ENCODE measurements around the gene PRAMEF8.
"Not testable (repeated sequence)": the region's sequence is repeated elsewhere in the genome, so short reads cannot be mapped to it uniquely, and the experiment has no call there.

PRAMEF8 gene

DNA sequence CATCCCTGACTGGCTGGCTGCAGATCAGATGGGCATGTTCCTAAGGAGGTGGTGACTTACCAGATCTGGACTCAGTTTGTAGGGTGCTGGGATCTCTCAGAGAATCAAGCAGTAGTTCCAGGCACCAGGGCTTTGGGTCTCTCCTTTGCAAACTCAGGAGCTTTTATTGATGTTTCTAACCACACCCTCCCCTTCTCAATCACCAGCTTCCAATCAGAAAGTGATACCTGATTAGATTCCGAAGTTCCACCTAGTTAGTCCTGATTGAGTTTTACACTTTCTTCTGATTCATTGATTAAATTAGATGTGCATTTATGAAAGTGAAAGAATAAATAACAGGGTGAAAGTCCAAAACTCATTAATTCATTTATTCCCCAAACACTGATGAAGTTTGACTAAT, at the start of gene PRAMEF8:
PRAMEF8 (minus strand) TSS at position 101 of the 400 bp plus-strand sequence. CDS start 1,046 bp downstream, outside the sequence.
- DNase-seq (ENCODE audit: low spot score): not testable (repeated sequence)

DNA sequence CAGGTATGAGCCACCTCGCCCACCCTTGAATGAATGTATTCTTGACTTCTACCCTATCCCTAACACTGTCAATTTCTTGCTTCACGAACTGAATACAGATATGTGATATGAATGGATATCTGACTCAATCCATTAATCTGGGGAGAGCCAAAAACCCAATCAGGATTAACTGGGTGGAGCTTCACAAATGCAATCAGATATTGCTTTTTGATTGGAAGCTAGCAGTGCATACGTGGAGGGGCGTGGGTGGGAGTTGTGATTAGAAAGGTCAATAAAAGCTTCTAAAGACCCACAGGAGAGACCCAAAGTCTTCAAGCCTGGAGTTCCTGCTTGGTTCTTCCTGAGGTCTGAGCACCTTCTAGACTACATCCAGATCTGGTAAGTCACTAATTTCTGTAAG, 30.3 kb upstream of the PRAMEF8 start, which contains the start of gene PRAMEF15:
PRAMEF15 (plus strand) TSS at position 301 of the 400 bp plus-strand sequence. CDS start 2,827 bp downstream, outside the sequence.
- DNase-seq (ENCODE audit: low spot score): not testable (repeated sequence)

- not testable (repeated sequence) for DNase-seq (ENCODE audit: low spot score)
Measured at GRCh38 chr1:13303239-13303638, 18.3 kb upstream of the PRAMEF8 start, which contains the start of gene PRAMEF33. Gene PRAMEF33 (plus strand): TSS chr1:13303539. CDS start chr1:13305955, 2,416 bp downstream.

GRCh38 chr1:13302197-13302596, 17.3 kb upstream of the PRAMEF8 start:
- not testable (repeated sequence) for DNase-seq (ENCODE audit: low spot score)

GRCh38 chr1:13298699-13299098, 13.8 kb upstream of the PRAMEF8 start:
- DNase-seq (ENCODE audit: low spot score): not testable (repeated sequence)

DNA sequence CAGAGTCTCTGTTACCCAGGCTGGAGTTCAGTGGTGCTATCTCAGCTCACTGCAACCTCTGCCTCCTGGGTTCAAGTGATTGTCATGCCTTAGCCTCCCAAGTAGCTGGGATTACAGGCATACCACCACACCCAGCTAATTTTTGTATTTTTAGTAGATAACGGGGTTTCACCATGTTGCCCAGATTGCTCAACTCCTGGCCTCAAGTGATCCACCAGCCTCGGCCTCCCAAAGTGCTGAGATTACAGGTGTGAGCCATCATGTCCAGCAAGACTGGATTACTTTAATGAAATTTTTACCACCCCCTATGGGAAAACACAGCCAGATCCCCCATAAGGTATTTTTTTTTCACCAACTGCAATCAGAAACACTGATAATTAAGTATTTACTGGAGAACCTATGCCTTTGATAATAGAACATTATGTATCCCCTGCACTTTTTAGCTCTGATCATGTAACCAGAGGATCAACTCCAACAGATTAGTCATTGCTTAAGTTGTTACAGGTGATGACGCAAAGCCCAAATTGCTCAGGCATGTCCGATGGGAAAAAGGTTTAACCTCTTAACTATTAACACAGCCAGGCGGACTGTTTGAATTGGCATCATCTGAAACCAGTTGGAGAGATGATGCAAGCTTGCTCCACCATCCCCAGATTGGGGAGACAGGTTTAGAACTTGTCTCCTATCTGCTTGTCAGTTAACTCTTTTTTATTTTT, 12.4 kb upstream of the PRAMEF8 start:
- not testable (repeated sequence) for DNase-seq (ENCODE audit: low spot score)

- DNase-seq (ENCODE audit: low spot score): not testable (repeated sequence)
Measured at GRCh38 chr1:13289030-13289429, 4.1 kb upstream of the PRAMEF8 start.

GRCh38 chr1:13279617-13280016, 5.3 kb downstream of the PRAMEF8 start:
- not testable (repeated sequence) for DNase-seq (ENCODE audit: low spot score)

DNA sequence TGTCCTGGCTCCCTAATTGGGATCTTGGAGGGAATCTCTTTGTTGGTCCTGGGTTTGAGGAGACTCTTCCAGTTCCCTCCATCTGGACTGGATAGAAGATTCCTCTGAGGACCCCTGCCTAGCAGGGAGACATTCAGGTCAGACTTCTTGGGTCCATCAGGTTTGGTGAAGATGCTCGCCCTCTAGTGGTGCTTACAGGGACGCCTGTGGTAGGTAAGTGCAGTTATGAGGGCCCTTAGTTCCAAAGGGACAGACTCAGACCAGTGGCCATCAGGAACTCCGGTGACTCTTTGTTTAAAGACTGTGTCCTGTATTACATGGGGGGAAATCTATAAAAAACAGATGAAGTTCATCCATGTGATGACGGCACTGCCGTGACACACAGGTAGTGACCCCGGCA, 7.9 kb downstream of the PRAMEF8 start:
- DNase-seq (ENCODE audit: low spot score): not testable (repeated sequence)

DNA sequence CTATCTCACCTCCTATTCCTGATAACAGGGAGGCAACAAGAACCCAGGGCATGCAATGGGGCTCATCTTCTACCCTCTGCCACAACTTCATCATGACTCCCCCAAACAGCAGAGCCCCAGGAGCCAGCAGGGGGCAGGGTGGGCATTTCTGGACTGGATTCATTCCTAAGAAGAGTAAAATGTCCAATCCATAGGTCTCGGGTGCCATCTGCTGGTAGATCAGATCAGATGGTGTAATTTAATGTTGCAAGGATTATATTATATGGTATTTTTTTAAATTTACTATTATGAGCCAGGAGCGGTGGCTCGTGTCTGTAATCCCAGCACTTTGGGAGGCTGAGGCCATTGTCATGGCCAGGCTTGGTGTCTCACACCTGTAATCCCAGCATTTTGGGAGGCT, 19.8 kb downstream of the PRAMEF8 start:
- DNase-seq (ENCODE audit: low spot score): not testable (repeated sequence)

DNA sequence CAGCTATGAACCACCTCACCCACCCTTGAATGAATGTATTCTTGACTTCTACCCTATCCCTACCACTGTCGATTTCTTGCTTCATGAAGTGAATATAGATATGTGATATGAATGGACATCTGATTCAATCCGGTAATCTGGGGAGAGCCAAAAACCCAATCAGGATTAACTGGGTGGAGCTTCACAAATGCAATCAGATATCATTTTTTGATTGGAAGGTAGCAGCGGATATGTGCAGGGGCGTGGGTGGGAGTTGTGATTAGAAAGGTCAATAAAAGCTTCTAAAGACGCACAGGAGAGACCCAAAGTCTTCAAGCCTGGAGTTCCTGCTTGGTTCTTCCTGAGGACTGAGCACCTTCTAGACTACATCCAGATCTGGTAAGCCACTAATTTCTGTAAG, 31.0 kb downstream of the PRAMEF8 start, which contains the start of gene PRAMEF5:
PRAMEF5 (plus strand) TSS at position 301 of the 400 bp plus-strand sequence. CDS start 5,071 bp downstream, outside the sequence.
- not testable (repeated sequence) for DNase-seq (ENCODE audit: low spot score)

GRCh38 chr1:13247122-13247521, 37.8 kb downstream of the PRAMEF8 start:
- DNase-seq (ENCODE audit: low spot score): not testable (repeated sequence)

DNA sequence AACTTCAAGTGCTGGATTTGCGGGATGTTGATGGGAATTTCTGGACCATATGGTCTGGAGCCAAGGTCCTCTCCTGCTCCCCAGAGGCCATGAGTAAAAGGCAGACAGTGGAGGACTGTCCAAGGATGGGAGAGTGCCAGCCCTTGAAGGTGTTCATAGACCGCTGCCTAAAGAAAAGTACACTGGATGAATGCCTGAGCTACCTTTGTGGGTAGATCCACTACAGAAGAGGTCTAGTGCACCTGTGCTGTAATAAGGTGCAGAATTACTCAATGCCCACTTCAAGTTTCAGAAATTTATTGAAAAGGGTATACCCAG, 38.4 kb downstream of the PRAMEF8 start:
- DNase-seq (ENCODE audit: low spot score): not testable (repeated sequence)

GRCh38 chr1:13245841-13246553, 38.9 kb downstream of the PRAMEF8 start:
- not testable (repeated sequence) for DNase-seq (ENCODE audit: low spot score)

DNA sequence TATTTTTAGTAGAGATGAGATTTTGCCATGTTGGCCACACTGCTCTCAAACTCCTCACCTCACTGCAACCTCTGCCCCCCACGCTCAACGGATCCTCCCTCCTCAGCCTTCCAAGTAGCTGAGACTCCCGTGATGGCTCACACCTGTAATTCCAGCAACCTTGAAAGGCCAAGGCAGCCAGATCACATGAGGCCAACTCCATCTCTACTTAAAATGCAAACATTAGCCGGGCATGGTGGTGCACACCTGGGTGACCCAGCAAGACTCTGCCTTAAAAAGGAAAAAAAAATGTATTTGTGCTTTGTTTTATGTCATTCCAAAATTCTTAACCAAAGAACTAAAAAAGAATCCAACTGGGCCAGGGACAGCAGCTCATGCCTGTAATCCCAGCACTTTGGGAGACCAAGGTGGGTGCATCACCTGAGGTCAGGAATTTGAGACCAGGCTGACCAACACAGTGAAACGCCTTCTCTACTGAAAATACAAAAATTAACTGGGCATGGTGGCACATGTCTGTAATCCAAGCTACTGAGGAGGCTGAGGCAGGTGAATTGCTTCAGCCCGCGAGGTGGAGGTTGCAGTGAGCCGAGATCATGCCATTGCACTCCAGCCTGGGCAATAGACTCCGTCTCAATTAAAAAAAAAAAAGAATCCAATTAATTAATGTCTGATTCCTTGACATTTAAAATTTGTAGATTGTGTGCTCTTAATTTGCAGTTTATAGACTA, 41.2 kb downstream of the PRAMEF8 start:
- DNase-seq (ENCODE audit: low spot score): not testable (repeated sequence)

DNA sequence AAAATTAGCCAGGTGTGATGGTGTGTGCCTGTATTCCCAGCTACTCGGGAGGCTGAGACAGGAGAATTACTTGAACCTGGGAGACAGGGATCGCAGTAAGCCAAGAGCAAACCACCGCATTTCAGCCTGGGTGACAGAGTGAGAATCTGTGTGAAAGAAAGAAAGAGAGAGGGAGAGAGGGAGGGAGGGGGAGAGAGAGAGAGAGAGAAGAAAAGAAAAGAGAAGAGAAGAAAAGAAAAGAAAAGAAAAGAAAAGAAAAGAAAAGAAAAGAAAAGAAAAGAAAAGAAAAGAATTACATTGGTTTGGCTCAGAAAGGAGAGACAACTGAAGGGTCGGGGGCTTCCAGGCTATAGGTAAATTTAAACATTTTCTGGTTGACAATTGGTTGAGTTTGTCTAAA, 45.3 kb downstream of the PRAMEF8 start:
- not testable (repeated sequence) for DNase-seq (ENCODE audit: low spot score)

GRCh38 chr1:13237572-13237971, 47.4 kb downstream of the PRAMEF8 start:
- not testable (repeated sequence) for DNase-seq (ENCODE audit: low spot score)

- DNase-seq (ENCODE audit: low spot score): not testable (repeated sequence)
Measured at GRCh38 chr1:13234057-13234456, 50.9 kb downstream of the PRAMEF8 start.

- not testable (repeated sequence) for DNase-seq (ENCODE audit: low spot score)
Measured at GRCh38 chr1:13232056-13232455, 52.9 kb downstream of the PRAMEF8 start.
